Ramos (cell line): ENCODE data around the gene SELENBP1.

Experiments
- in situ Hi-C: fragments of 300-500 bp; cut with MboI; formaldehyde crosslinking; loops from one replicate; pipeline ENCODE4 v1.14.3; 2022; ENCODE audit warnings: low sequenced_read_pairs; ENCODE audit not compliant: unreplicated experiment

Gene SELENBP1

GRCh38 chr1:151346769-151347522 lies 25.6 kb downstream of the SELENBP1 start, which contains the start of gene RFX5:
Gene RFX5 (minus strand): TSS chr1:151347252. CDS start chr1:151346320, 932 bp downstream.
- in situ Hi-C loops: no loop called here

- in situ Hi-C loops: no loop called here
These were observed 26.3 kb downstream of the SELENBP1 start for GRCh38 chr1:151346082-151346768.

DNA sequence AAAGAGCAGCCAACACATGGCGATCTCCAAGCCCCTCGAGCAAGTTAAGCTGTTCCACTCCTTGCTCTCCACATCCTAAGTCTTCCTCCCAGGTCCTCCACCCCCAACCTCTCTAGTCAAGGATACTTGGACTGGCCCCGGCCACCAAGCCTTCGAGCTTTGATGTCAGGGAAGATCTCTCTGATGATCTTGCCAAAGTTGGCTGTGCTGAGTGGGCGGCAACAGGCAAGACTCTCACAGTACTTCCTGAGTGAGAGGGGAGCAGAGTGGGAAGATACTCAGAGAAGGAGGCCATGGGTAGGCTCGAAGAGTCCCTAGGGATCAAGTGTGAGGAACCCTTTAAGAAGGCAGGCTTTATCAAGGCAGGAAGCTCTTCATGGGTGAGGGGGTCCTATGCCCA lies 28.2 kb downstream of the SELENBP1 start:
- in situ Hi-C loops: no loop called here

DNA sequence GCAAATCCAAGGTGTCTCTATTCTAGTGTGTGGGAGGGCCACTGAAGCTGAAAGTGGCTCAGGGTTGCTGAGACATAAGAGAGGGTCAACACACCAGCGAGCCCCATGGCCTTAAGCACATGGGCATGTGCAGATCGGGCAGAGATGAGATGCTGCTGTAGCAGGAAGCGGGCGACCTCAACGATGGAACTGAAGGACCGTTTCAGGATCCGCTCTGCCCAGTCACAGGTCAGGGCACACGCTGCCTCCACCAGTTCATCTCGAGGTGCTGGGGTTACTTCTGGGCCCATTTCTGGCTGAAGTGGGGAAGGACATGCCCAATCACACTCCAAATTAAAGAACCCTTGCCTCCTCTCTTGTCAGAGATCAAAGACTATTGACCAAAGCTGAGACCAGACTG lies 28.9 kb downstream of the SELENBP1 start:
- in situ Hi-C loops: no loop called here

GRCh38 chr1:151342569-151342968 lies 29.9 kb downstream of the SELENBP1 start:
- in situ Hi-C loops: no loop called here

GRCh38 chr1:151342021-151342420 lies 30.5 kb downstream of the SELENBP1 start:
- in situ Hi-C loops: no loop called here

DNA sequence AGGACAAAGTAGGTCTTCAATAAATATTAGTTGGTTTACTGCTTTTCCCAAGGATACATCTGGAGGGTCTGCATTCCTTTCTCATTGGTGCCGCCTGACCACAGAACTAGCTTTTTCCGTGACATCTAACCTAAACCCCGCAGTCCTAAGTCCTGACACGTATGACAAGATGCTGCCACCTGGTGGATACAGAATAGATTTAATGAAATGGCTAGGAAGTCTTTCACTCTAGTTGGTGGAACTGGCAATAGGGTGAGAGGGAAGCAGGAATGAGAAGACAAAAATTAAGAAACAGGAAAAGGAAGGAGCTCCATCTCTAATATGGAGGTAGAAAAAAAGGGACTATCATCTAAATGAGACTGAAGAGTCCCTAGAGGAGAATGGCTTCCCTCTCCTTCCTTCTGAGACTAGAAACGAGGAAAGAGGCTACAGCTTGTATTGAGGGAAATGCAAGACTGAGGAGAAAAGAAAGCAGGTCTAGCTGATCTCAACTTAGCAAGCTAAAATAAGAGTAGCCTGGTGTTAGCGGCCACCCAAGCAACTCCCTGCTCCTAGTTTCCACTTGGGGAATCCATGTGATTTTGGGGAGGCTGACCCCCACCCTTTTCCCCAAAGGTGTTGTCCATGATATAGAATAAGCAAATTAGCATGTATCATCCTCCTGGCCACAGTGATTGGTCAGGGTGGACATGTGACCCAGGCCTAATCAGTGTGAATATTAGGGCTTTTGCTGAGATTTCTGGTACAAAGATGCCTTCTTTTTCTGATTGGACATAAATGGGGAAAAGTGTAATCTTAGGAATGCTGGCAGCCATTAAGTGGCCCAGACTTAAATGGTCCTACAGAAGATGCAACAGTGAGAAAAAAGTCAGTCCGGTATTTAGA lies 31.4 kb downstream of the SELENBP1 start:
- in situ Hi-C loops: no loop called here

DNA sequence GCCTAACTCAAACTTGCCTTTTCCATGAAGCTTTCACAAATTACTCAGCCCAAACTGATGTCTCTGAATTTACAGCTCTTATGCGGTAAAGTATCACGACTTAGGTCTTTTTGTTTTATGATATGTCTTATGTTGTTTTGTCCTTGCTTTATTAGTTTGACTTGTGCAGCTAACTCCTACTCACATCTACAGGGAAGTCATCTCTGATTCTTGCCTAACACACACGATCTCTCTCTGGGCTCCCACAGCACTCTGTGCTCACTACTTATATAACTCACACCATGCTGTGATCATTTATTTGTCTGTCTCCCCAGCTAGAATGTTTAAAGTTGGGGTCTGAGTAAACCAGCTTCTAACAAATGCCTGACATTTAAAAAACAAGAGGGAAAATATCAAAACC lies 35.9 kb downstream of the SELENBP1 start:
- in situ Hi-C loops: no loop called here

DNA sequence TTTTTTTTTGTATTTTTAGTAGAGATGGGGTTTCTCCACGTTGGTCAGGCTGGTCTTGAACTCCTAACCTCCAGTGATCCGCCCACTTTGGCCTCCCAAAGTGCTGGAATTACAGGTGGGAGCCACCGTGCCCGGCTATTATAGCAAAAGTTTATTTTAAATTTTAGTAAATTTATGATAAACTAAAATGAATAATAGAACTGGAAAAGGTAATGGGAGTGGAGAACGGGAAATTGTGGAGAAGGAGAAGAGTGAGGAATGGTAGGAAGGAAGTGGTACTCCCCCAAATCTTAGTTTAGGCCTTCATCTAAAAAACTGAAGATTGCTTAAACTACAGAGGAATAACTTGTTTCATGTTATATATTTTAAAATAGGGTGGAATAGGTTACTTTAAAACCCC lies 37.7 kb downstream of the SELENBP1 start:
- in situ Hi-C loops: no loop called here

DNA sequence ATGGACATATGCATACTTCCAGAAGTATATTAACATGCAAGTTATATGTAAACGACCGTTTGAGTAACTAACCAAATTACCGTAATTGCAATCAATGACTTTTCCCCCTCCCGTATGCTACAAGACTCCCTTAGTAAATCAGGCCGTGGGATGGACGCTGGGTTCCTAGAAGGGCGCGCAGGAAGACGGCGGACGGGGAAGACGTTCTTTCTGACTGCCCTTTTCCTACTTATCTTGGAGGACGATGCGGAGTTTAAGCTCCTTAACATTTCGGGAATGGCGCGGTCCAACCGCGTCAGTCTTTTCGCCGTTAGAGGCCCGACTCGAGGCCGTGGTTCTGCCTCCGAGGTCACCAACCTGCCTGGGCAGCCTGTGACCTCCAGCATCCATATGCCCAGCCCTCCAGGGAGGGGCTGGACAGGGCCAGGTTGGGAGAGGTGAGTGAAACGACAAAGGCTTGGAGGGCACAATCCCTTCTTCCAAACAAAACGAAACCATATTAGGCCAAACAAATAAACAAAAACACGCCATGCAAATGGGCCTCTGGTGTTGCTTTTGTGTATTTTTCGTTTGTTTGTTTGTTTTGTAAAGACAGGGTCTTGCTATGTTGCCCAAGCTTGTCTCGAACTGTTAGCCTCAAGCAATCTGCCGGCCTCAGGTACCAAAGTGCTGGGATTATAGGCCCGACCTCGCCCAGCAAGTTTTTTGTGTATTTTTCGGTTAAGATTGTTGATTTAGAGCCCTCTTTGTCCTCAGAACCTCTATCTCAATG lies 44.4 kb downstream of the SELENBP1 start:
- in situ Hi-C loops: no loop called here

DNA sequence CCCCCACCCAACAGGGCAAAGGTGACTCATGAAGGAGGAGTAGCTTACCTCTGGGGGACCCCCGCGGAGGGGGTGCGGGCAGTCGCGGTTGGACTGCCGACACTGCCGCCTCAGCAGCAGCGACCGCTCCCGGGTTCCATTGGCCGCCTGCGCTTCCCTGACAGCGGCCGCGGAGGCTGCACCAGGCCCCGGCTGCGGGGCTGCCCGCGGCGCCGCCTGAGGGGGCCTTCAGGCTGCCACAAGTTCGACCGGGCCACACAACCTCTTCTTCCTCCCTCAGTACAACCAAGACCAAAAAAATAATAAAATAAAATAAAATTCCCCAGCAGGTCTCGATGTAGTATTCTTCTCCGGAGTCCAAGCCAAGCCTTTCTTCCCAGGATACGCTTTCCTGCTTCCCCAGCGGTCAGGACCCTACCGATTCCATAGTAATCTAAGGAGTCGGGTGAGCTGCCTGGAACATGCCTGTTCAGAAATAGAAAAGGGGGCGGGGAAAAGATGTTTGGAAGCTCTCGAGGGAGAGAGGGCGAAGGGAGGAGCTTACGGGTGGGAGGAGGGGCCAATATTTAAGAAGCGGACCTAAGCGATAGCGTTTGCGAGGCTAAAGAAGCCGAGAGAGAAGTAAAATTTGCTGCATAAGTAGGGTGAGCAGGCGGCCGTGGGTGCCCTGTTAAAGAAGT lies 45.1 kb downstream of the SELENBP1 start, which contains the start of gene PI4KB:
TSS of gene PI4KB (minus strand) at position 194 of the 680 bp plus-strand sequence. CDS start 10,935 bp downstream, outside the sequence.
- in situ Hi-C loops: no loop called here

DNA sequence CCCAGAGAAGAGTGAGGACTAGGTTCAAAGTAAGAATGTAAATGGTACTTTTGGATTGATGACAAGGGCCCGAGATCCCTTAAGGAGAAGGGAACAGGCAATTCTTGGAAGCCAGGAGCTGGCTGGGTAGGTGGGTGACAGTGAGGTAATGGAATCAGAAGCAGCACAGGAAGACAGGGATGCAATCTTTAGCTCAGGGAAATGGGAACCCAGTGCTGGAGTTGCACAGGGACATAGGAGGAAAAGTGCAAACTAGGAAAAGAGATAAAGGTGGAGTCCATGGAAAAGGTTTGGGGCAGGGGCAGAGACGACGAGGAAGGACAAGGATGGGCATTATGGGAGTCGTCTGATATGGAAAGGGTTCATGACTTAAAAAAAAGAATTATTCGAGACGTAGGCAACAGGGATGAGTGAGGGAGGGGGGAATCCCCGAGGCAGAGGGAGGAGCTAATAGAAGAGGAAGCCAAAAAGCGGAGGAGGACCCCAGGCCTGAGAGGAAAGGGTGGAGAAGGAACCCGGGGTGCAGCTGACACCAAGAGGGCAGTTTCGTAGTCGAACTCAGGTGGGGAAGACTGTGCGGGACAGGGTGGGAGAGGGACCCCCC lies 45.8 kb downstream of the SELENBP1 start:
- in situ Hi-C loops: no loop called here

DNA sequence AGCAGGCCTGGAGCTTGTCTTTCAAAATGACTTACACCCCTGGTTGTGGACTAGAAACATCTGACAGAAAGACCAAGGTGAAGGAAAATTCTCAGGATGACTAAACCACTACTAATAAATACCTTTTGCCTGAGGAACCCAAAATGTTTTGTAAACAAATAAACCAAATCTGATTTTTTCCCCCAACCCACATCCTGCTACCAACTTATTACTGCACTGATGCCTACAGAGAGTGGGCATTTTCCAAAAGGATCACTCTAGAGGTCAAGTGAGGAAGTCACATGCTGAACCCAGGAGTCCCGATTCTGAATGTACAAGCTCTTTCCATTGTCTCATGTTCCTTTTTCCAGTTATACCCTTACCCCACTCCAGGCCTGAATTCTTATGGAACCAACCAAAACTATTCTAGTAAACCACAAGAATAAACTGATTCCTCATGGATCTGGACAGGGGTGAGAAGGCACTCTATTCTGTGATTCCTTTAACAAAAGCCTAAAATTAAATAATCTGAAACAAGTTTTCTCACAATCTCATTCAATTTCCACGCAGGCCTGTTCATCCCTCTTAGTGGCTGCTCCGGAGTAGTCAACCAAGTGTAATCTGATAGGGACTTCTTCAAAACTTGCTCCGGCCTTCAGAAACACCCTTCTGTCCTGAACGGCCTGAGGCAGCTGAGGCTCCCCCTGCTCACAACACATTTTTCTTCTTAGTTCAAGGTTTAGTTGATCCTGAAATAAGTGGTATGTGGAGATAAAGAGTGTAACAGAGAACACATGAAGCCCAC lies 46.7 kb downstream of the SELENBP1 start:
- in situ Hi-C loops: no loop called here

DNA sequence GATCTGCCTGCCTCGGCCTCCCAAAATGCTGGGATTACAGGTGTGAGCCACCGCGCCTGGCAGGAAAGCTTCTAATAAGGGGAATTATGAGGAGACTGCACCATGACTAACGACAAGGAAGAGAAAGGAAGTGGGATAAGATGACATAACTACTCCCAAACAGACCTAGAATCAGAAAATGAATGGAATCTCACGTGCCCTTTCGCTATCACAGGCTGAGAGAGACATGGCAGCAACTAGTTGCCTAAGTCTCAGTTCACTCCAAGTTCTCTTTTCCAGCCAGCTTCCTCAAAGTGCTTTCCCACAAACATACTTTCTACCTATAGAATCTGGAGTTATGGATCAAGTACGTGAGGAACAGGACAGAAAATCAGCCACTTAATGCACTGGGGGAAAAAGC lies 47.3 kb downstream of the SELENBP1 start:
- in situ Hi-C loops: no loop called here

DNA sequence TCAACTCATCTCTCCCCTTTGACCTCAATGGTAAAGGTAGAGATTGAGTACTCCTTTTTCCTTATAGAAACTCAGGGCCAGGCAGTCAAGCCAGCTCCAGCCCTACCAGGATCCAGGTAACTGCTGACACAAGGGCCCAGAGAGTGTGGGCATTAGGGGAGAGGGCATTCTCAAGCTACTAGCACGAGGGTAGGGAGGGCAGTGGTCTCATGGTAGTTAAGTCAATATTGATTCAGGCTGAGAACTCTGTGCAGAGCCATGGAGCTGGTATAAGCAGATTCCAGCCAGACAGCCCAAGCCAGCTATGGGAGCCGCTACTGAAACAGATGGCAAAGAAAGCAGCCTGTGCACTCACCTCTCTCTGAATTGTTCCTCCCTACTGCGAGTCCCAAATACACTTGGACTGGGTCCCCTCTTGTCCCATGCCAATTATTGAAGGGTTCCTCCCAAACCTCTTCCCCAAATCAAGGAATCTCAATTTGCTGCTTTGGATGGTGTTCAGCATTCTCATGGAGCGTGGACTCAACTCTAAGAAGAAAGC lies 48.0 kb downstream of the SELENBP1 start:
- in situ Hi-C loops: no loop called here

DNA sequence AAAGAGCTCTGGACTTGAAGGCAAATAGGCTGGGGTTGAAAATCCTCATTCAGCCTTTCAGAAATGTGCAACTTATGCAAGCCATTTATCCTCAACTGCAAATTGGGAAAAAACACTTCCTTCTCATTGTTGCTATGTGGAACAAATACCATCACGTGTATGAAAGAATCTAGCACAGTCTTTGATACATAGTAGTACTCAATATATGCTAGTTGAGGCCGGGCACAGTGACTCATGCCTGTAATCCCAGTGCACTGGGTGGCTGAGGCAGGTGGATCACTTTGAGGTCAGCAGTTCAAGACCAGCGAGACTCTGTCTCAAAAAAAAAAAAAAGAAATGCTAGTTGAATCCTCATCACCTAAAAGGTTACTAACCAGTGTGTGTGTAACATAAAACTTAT lies 53.5 kb downstream of the SELENBP1 start:
- in situ Hi-C loops: no loop called here

DNA sequence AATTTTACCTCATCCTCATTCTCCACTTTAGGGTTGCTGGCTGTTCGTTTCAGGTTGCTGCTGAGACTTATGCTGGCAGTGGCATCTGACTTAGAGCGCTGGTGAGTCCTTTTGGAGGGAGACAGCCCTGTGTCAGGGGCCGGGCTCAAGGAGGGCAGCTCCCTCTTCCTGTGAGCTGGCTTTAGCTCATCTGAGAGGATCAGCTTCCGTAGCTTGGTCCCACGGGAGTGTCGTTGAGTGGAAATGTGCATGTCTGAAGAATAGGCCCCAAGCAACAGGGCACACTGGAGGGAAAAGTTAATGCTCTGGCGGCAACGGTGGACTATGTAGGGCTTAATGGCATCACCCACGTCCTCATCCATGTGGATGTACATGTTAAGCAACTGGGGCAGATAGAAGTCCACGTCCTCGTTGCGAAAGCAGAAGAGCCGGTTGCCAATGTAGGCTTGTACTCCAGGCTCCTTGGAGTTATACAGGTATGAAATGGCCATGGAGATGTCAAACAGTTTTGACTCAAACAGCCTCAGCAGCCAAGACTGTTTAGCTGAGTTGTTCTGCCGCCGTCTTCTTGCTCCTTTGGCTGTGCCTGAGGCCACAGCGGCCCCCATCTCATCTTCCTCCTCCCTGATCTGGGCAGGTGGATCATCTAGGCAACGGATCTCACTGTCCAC lies 56.8 kb downstream of the SELENBP1 start:
- in situ Hi-C loops: no loop called here
